GM21717 (cell line): Measurements from ENCODE around the gene EIF2AK2.

ENCODE experiments used
- ATAC-seq: cut with Tn5 transposase; IDR thresholded peaks from one replicate; pipeline ENCODE4 v1.9.1; 2021; ENCODE audit warnings: mild to moderate bottlenecking, moderate library complexity; ENCODE audit not compliant: unreplicated experiment

The EIF2AK2 gene

GRCh38 chr2:37105150-37105549 lies 51.6 kb downstream of the EIF2AK2 start:
- ATAC-seq = no peak

- no peak for ATAC-seq
Measured at GRCh38 chr2:37104178-37104577, 52.6 kb downstream of the EIF2AK2 start.

- ATAC-seq = no peak
Measured at GRCh38 chr2:37102588-37102987, 54.2 kb downstream of the EIF2AK2 start.

- ATAC-seq = no peak
Measured at GRCh38 chr2:37100054-37100453, 56.7 kb downstream of the EIF2AK2 start.

GRCh38 chr2:37098416-37099118 lies 58.2 kb downstream of the EIF2AK2 start:
- ATAC-seq = no peak

- no peak for ATAC-seq
Measured at GRCh38 chr2:37096568-37096967, 60.2 kb downstream of the EIF2AK2 start.

GRCh38 chr2:37091873-37092272 lies 64.9 kb downstream of the EIF2AK2 start:
- ATAC-seq = peak; percentile 45

- peak; percentile 73 for ATAC-seq
Measured at GRCh38 chr2:37090019-37090477, 66.7 kb downstream of the EIF2AK2 start.

GRCh38 chr2:37085731-37086147 lies 71.0 kb downstream of the EIF2AK2 start:
- ATAC-seq = no peak

GRCh38 chr2:37084797-37085196 lies 72.0 kb downstream of the EIF2AK2 start:
- no peak for ATAC-seq

GRCh38 chr2:37083873-37084794 lies 72.6 kb downstream of the EIF2AK2 start, which contains the start of the genes GPATCH11 and HEATR5B:
Gene GPATCH11, plus strand, starts transcription at chr2:37084518. Its CDS starts 3,864 bp downstream, at chr2:37088382.
Gene HEATR5B, minus strand, starts transcription at chr2:37084372. Its CDS starts 958 bp downstream, at chr2:37083414.
- peak; percentile 82 for ATAC-seq

- no peak for ATAC-seq
Measured at GRCh38 chr2:37080689-37081088, 76.1 kb downstream of the EIF2AK2 start.

- no peak for ATAC-seq
Measured at GRCh38 chr2:37080266-37080665, 76.5 kb downstream of the EIF2AK2 start.

- ATAC-seq = no peak
Measured at GRCh38 chr2:37070931-37071330, 85.8 kb downstream of the EIF2AK2 start.

GRCh38 chr2:37068686-37069085 lies 88.1 kb downstream of the EIF2AK2 start:
- no peak for ATAC-seq

- no peak for ATAC-seq
Measured at GRCh38 chr2:37061776-37062175, 95.0 kb downstream of the EIF2AK2 start.

- no peak for ATAC-seq
Measured at GRCh38 chr2:37061013-37061711, 95.6 kb downstream of the EIF2AK2 start.

- no peak for ATAC-seq
Measured at GRCh38 chr2:37060446-37060845, 96.3 kb downstream of the EIF2AK2 start.

GRCh38 chr2:37059841-37060240 lies 96.9 kb downstream of the EIF2AK2 start:
- ATAC-seq = no peak

- no peak for ATAC-seq
Measured at GRCh38 chr2:37052600-37053332, 104.0 kb downstream of the EIF2AK2 start.
